Ovary (tissue), 9 donors: ENCODE results near the gene DKK1. TPM values are rescaled to one million over a fixed set of nuclear protein-coding genes. Genes with fewer than 3 reads are reported as not detected.
"Not testable (repeated sequence)": the region's sequence is repeated elsewhere in the genome, so short reads cannot be mapped to it uniquely, and the experiment has no call there.

ENCODE experiments used
- DNase-seq, 5 donors: peaks; one replicate each; pipeline ENCODE4 v3.0.0-alpha.2; 2019 to 2020
- H3K27ac ChIP-seq, 2 donors: fragments of 200-600 bp; one replicate each; pipeline versions ENCODE4 v1.5.1 to v1.8.0; 2019 to 2022
- H3K27me3 ChIP-seq: fragments of 200-600 bp; one replicate; pipeline ENCODE4 v1.8.0; 2022
- H3K36me3 ChIP-seq: fragments of 200-600 bp; sonication (generic); one replicate; pipeline ENCODE4 v1.5.1; 2019
- H3K4me1 ChIP-seq: one replicate; pipeline ENCODE4 v1.8.1; 2013; ENCODE audit warnings: mild to moderate bottlenecking, moderate library complexity; ENCODE audit not compliant: insufficient read depth
- H3K4me3 ChIP-seq: fragments of 200-600 bp; sonication (generic); one replicate; pipeline ENCODE4 v1.5.1; 2017
- H3K9me3 ChIP-seq, 2 donors: fragments of 200-600 bp in 1 of 2; sonication (generic) in 1 of 2; one replicate each; pipeline versions ENCODE4 v1.5.1 to v1.8.1; 2013 to 2019; ENCODE audit warnings: mild to moderate bottlenecking in 1 of 2, moderate library complexity in 1 of 2
- CTCF ChIP-seq, 3 donors: fragments of 450-650 bp in 2 of 3; fragments of 200-600 bp in 1 of 3; IDR thresholded peaks; one replicate each; pipeline versions ENCODE4 v1.5.1 to v1.8.0; 2016 to 2022; ENCODE audit warnings: antibody characterized with exemption in 3 of 3, mild to moderate bottlenecking in 1 of 3
- EP300 ChIP-seq: sonication (generic); formaldehyde crosslinking; IDR thresholded peaks from one replicate; pipeline ENCODE4 v1.6.1; 2017; ENCODE audit warnings: antibody characterized with exemption
- POLR2A ChIP-seq: fragments of 450-650 bp; IDR thresholded peaks from one replicate; pipeline ENCODE4 v1.6.1; 2017; ENCODE audit warnings: antibody characterized with exemption, mild to moderate bottlenecking, moderate library complexity
- WGBS, 3 donors: extraction: QIAGEN DNeasy Blood & Tissue Kit in 1 of 3; methylation state at CpG; one replicate each; pipeline versions ENCODE4 v1.1.5 to v1.1.7; 2013 to 2017; 5-methylcytosine and 5-hydroxymethylcytosine counted together
- intact Hi-C, 4 donors: fragments of 100-400 bp; cut with DNase I; formaldehyde crosslinking; loops; one replicate each; pipeline versions ENCODE4 v1.11.0 to v1.15.1; 2022 to 2023
- polyA plus RNA-seq, 2 donors: library from polyadenylated mRNA; stranded (reverse); fragments of 200-250 nt in 1 of 2; fragments of 350-450 nt in 1 of 2; fragmentation: Illumina TruSeq in 1 of 2; extraction: RNeasy Lipid Tissue Mini Kit (QIAGEN cat#74804) in 1 of 2; gene quantifications; one replicate each; pipeline ENCODE4 v1.2.3, GENCODE V29; 2013 to 2014
- total RNA-seq, 7 donors: library from RNA; depleted of rRNA in 2 of 7; stranded (reverse); fragments of >200 nt in 2 of 7; fragmentation: NEBNext Ultra II Directional in 3 of 7; extraction: Animal tissue kit (Norgen Biotek cat#: 25700) in 3 of 7; gene quantifications; one replicate each; pipeline versions ENCODE4 v1.1.0 to v1.2.4, GENCODE V29; 2016 to 2023
- donor health status: DM: no; HTN: no; CAD: no; lungs with moderate emphysema.
- donor health status: DM: no; HTN: no; CAD: no.
- donor health status: Bipolar disorder and iron deficiency.
- donor health status: DM: yes; HTN: yes; CAD: no.
- donor health status: DM: no; HTN: no; CAD: no.
- donor health status: DM: yes; HTN: yes; CAD: no.

Gene DKK1
- total and polyA plus RNA-seq, 9 donors = 0.27 to 4.2 (median 0.57) TPM; not detected in 2

GRCh38 chr10:52357971-52358370 lies 43.9 kb downstream of the DKK1 start:
- Histone ChIP-seq H3K4me3 (no peak overlapping the region), H3K9me3 (no peaks in the 10 kb centered on the region), H3K27ac (no peak overlapping the region), H3K27me3 (no peaks in the 10 kb centered on the region), H3K4me1 (no peaks in the 10 kb centered on the region), H3K36me3 (no peaks in the 10 kb centered on the region)
- 6 to 29% (median 9%) methylated on average over 2 of the region's 2 CpGs for WGBS, 3 donors
- TF ChIP-seq POLR2A = no peak
- no peak for TF ChIP-seq EP300
- TF ChIP-seq CTCF (IDR thresholded peaks at IDR 0.05) = no peak
- intact Hi-C loops = no loop called here
- DNase-seq = no peak

DNA sequence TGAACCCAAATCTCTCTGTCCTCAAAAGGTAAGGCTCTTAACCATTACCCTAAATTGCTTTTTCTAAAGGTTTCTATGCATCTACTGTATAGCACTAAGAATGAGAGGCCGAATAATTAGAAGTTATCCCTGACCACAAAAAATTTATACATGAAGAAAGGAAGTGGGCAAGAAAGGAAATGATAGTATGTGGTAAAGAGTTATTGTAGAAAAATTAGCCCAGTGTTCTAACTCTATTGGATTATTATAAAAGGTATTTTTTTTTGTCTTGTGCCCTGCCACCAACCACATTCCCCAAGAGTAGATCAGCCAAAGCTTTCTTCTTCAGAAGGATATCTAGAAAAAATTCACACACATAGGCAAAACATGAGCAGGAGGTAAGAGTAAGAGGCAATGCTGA lies 45.4 kb downstream of the DKK1 start:
- no peaks in the 10 kb centered on the region for H3K9me3 ChIP-seq
- H3K4me3 ChIP-seq = no peak overlapping the region
- TF ChIP-seq EP300 (no peak), CTCF (IDR thresholded peaks at IDR 0.05) (no peak)
- no peaks in the 10 kb centered on the region for H3K4me1 ChIP-seq
- no peaks in the 10 kb centered on the region for H3K27me3 ChIP-seq
- no peak overlapping the region for H3K27ac ChIP-seq
- DNase-seq = no peak
- WGBS, 3 donors = 84 to 85% (median 85%) methylated on average over 1 of the region's 1 CpG
- intact Hi-C loops = no loop called here
- no peaks in the 10 kb centered on the region for H3K36me3 ChIP-seq

GRCh38 chr10:52365547-52366432 lies 51.7 kb downstream of the DKK1 start:
- H3K27me3 ChIP-seq, H3K27ac ChIP-seq, H3K36me3 ChIP-seq, H3K9me3 ChIP-seq, H3K4me3 ChIP-seq, H3K4me1 ChIP-seq, intact Hi-C loops, DNase-seq: not testable (repeated sequence)
- WGBS, 3 donors = 83 to 89% (median 87%) methylated on average over 21 of the region's 21 CpGs
